Activated CD4-positive, alpha-beta T cell treated with anti-CD3 and anti-CD28 coated beads for 36 hours (primary cell): ENCODE results near the gene FER. TPM values are rescaled to one million over a fixed set of nuclear protein-coding genes. Genes with fewer than 3 reads are reported as not detected.

Source experiments
- ATAC-seq: fragments of 200-7000 bp; cut with Tn5 transposase; one replicate; pipeline ENCODE4 v1.10.0; 2021; ENCODE audit warnings: mild to moderate bottlenecking, moderate library complexity
- CTCF ChIA-PET: fragments of 350-600 bp; sonication (Branson Sonifier 250); formaldehyde crosslinking; loops from one replicate; lab custom pipeline; 2021; ENCODE audit warnings: antibody characterized with exemption; lab: Charles Lee
- POLR2A ChIA-PET: fragments of 350-600 bp; sonication (Branson Sonifier 250); formaldehyde crosslinking; loops from one replicate; lab custom pipeline; 2021; ENCODE audit warnings: antibody characterized with exemption, inconsistent platforms; lab: Charles Lee
- DNase-seq: peaks from one replicate; pipeline ENCODE4 v3.0.0-alpha.2; 2020
- H3K27ac Mint-ChIP-seq: one replicate; pipeline ENCODE4 v1.8.0; 2021; ENCODE audit warnings: mixed read lengths
- H3K27me3 Mint-ChIP-seq: one replicate; pipeline ENCODE4 v1.8.0; 2021; ENCODE audit warnings: mixed read lengths
- H3K36me3 Mint-ChIP-seq: one replicate; pipeline ENCODE4 v1.8.0; 2021; ENCODE audit warnings: low read depth, mixed read lengths
- H3K4me1 Mint-ChIP-seq: one replicate; pipeline ENCODE4 v1.8.0; 2021; ENCODE audit warnings: mixed read lengths
- H3K4me3 Mint-ChIP-seq: one replicate; pipeline ENCODE4 v1.8.0; 2021; ENCODE audit warnings: mild to moderate bottlenecking, moderate library complexity, mixed read lengths
- H3K9me3 Mint-ChIP-seq: one replicate; pipeline ENCODE4 v1.8.0; 2021; ENCODE audit warnings: low read depth, mixed read lengths
- intact Hi-C, 2 experiments: fragments of 100-400 bp; cut with DNase I in 1 of 2; cut with micrococcal nuclease in 1 of 2; formaldehyde crosslinking; loops; one replicate each; pipeline versions ENCODE4 v1.14.2 to v1.15.1; 2022 to 2024; cut with DNase I, micrococcal nuclease
- total RNA-seq, 2 experiments: library from RNA; stranded (reverse); gene quantifications; one replicate each; pipeline ENCODE4 v1.2.3, GENCODE V29; 2021

FER gene
- total RNA-seq, 2 experiments from 2014 or later = 9.3 to 9.9 TPM

- POLR2A ChIA-PET = no interaction called here
Observed at GRCh38 chr5:109192555-109193281, 445.0 kb downstream of the FER start.

GRCh38 chr5:109195667-109196066 lies 448.0 kb downstream of the FER start:
- no peaks in the 10 kb centered on the region for H3K27me3 Mint-ChIP-seq
- peaks cover 3% of the 10 kb centered on the region for H3K4me1 Mint-ChIP-seq
- ChIA-PET POLR2A (no interaction called here), CTCF (no interaction called here)
- no peak for DNase-seq
- no peak for ATAC-seq
- H3K9me3 Mint-ChIP-seq = no peaks in the 10 kb centered on the region
- H3K4me3 Mint-ChIP-seq = no peak overlapping the region
- no peaks in the 10 kb centered on the region for H3K36me3 Mint-ChIP-seq
- no peak overlapping the region for H3K27ac Mint-ChIP-seq
- intact Hi-C loops = no loop called here

More at GRCh38 chr5:109192555-109193281, 445.0 kb downstream of the FER start:
- no peak overlapping the region for H3K27ac Mint-ChIP-seq
- peaks cover 3% of the 10 kb centered on the region for H3K4me1 Mint-ChIP-seq
- H3K4me3 Mint-ChIP-seq = no peak overlapping the region
- DNase-seq = no peak
- H3K36me3 Mint-ChIP-seq = peaks cover 1% of the 10 kb centered on the region
- ATAC-seq = no peak
- intact Hi-C loops = no loop called here
- H3K27me3 Mint-ChIP-seq = no peaks in the 10 kb centered on the region
- CTCF ChIA-PET = interaction anchor here (1.5 kb wide), 1 partner anchor 109 kb away, joined by 3 read pairs; no protein-coding TSS in a partner anchor
- H3K9me3 Mint-ChIP-seq = no peaks in the 10 kb centered on the region

GRCh38 chr5:109196087-109196822 lies 448.6 kb downstream of the FER start:
- Mint-ChIP-seq H3K4me3 (no peak overlapping the region), H3K27ac (no peak overlapping the region), H3K9me3 (no peaks in the 10 kb centered on the region), H3K36me3 (no peaks in the 10 kb centered on the region), H3K4me1 (peaks cover 2% of the 10 kb centered on the region), H3K27me3 (peaks cover 3% of the 10 kb centered on the region)
- POLR2A ChIA-PET = no interaction called here
- intact Hi-C loops = no loop called here
- DNase-seq (no peak), ATAC-seq (no peak)
- CTCF ChIA-PET = no interaction called here

- H3K27ac Mint-ChIP-seq = no peak overlapping the region
- CTCF ChIA-PET = no interaction called here
- intact Hi-C loops = no loop called here
- no peaks in the 10 kb centered on the region for H3K4me1 Mint-ChIP-seq
- no peaks in the 10 kb centered on the region for H3K36me3 Mint-ChIP-seq
- POLR2A ChIA-PET = no interaction called here
- ATAC-seq = no peak
- H3K27me3 Mint-ChIP-seq = peaks cover 3% of the 10 kb centered on the region
- no peak overlapping the region for H3K4me3 Mint-ChIP-seq
- no peak for DNase-seq
- no peaks in the 10 kb centered on the region for H3K9me3 Mint-ChIP-seq
Observed at GRCh38 chr5:109196823-109197160, 449.1 kb downstream of the FER start.

- H3K27ac Mint-ChIP-seq = no peak overlapping the region
- ChIA-PET POLR2A (no interaction called here), CTCF (interaction anchor here (1.1 kb wide), 1 partner anchor 10 kb away, joined by 3 read pairs; no protein-coding TSS in a partner anchor)
- H3K4me3 Mint-ChIP-seq = no peak overlapping the region
- peaks cover 3% of the 10 kb centered on the region for H3K27me3 Mint-ChIP-seq
- no peaks in the 10 kb centered on the region for H3K4me1 Mint-ChIP-seq
- intact Hi-C loops = no loop called here
- H3K36me3 Mint-ChIP-seq = no peaks in the 10 kb centered on the region
- no peak for DNase-seq
- ATAC-seq = no peak
- H3K9me3 Mint-ChIP-seq = peaks cover 3% of the 10 kb centered on the region
Observed at GRCh38 chr5:109199289-109199688, 451.6 kb downstream of the FER start.

- H3K4me1 Mint-ChIP-seq = no peaks in the 10 kb centered on the region
- H3K36me3 Mint-ChIP-seq = no peaks in the 10 kb centered on the region
- CTCF ChIA-PET = no interaction called here
- peaks cover 10% of the 10 kb centered on the region for H3K9me3 Mint-ChIP-seq
- intact Hi-C loops = no loop called here
- peaks cover 3% of the 10 kb centered on the region for H3K27me3 Mint-ChIP-seq
- no peak for DNase-seq
- no peak for ATAC-seq
- POLR2A ChIA-PET = no interaction called here
- H3K27ac Mint-ChIP-seq = no peak overlapping the region
- H3K4me3 Mint-ChIP-seq = no peak overlapping the region
Observed at GRCh38 chr5:109199799-109200620, 452.3 kb downstream of the FER start.

DNA sequence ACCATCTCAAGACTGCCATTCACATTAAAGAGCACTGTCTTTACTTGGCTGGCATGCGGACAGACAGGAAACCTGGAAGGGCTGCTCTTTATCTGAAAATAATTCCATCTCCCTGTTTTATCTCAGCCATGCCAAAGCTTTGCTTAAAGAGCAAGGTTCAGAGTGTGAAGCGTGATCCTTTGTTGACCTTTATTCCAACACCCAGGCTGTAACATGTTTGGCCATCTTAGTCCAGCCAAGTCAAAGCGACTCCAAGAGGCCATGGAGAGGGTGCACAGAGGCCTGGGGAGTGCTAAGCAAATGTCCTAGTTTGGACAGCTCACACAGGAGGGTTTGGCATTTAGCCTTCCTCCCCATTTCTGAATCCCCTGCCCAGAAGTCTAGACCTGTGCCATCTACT lies 467.3 kb downstream of the FER start:
- CTCF ChIA-PET = no interaction called here
- Mint-ChIP-seq H3K27me3 (peaks cover 20% of the 10 kb centered on the region), H3K4me3 (no peak overlapping the region), H3K4me1 (no peaks in the 10 kb centered on the region), H3K27ac (no peak overlapping the region), H3K9me3 (peaks cover 18% of the 10 kb centered on the region), H3K36me3 (no peaks in the 10 kb centered on the region)
- DNase-seq (no peak), ATAC-seq (no peak)
- intact Hi-C loops = no loop called here
- POLR2A ChIA-PET = no interaction called here

- Mint-ChIP-seq H3K9me3 (peaks cover 3% of the 10 kb centered on the region), H3K4me3 (no peak overlapping the region), H3K36me3 (no peaks in the 10 kb centered on the region), H3K4me1 (no peaks in the 10 kb centered on the region), H3K27me3 (peaks cover 10% of the 10 kb centered on the region), H3K27ac (no peak overlapping the region)
- DNase-seq (no peak), ATAC-seq (no peak)
- ChIA-PET POLR2A (no interaction called here), CTCF (no interaction called here)
- intact Hi-C loops = no loop called here
Observed at GRCh38 chr5:109218818-109219217, 471.1 kb downstream of the FER start.

DNA sequence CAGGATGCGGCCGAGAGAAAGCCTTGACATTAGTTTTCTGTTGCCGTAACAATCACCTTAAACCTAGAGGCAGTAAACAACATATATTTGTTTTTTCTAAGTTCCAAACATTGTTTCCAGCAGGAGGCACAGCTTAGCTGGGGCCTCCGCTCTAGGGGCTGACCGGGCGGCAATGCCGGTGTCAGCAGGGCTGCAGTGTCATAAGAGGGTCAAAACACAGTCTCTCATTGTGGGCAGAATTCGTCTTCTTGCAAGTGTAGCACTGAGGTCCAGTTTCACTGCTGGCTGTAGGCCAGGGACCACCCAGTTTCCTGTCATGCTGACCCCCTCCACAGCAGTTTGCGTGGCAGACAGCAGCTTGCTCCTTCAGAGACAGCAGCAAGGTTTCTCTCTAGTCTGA lies 475.8 kb downstream of the FER start:
- no peak overlapping the region for H3K27ac Mint-ChIP-seq
- CTCF ChIA-PET = interaction anchor here (1.0 to 1.7 kb wide), 2 partner anchors 8 to 33 kb away, joined by 3 to 5 read pairs; no protein-coding TSS in a partner anchor
- intact Hi-C loops = no loop called here
- no peak for DNase-seq
- no peak overlapping the region for H3K4me3 Mint-ChIP-seq
- peaks cover 5% of the 10 kb centered on the region for H3K27me3 Mint-ChIP-seq
- POLR2A ChIA-PET = no interaction called here
- no peaks in the 10 kb centered on the region for H3K9me3 Mint-ChIP-seq
- no peaks in the 10 kb centered on the region for H3K4me1 Mint-ChIP-seq
- H3K36me3 Mint-ChIP-seq = no peaks in the 10 kb centered on the region
- no peak for ATAC-seq

DNA sequence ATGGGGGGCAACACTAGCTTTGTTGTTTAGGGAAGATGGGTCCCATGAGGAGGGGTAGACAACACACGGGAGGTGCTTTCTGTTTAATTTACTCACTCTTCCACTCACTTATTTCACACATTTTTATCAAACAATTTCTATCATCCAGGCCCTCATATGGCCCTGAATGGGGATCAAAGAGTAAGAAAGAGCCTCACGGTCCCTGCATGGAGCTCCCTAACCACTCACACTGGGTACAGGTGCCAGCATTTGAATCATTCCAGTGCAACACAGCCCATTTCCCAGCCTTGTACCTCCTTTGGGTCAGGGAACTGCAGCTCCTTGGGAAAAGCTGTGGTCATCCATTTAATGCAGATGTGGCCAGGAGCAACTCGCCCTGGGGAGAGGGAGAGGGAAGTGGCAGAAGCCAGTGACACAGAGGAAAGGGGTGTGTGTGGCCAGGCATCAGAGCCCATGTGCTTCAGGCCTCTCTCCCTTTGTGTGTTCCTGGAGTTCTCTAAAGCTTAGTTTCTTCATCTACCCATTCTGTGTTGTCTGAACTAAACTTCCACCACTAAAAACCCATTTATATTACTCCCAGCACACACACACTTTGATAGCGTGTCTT lies 476.7 kb downstream of the FER start:
- intact Hi-C loops = no loop called here
- CTCF ChIA-PET = interaction anchor here (1.0 kb wide), 1 partner anchor 32 kb away, joined by 3 read pairs; no protein-coding TSS in a partner anchor
- Mint-ChIP-seq H3K36me3 (no peaks in the 10 kb centered on the region), H3K9me3 (no peaks in the 10 kb centered on the region), H3K4me1 (no peaks in the 10 kb centered on the region), H3K27me3 (no peaks in the 10 kb centered on the region), H3K4me3 (no peak overlapping the region), H3K27ac (no peak overlapping the region)
- ATAC-seq = no peak
- POLR2A ChIA-PET = no interaction called here
- DNase-seq = no peak
